HepG2 (cell line): ENCODE data around the gene ASAP2. TPM values are rescaled to one million over a fixed set of nuclear protein-coding genes. Genes with fewer than 3 reads are reported as not detected.

Experiments
- CCAR2 ChIP-seq: fragments of 200-400 bp; formaldehyde crosslinking; optimal IDR thresholded peaks from 2 replicates; pipeline ENCODE3; 2018; ENCODE audit warnings: low read depth, mild to moderate bottlenecking, low read length, moderate library complexity
- EEA1 ChIP-seq: sonication (generic); formaldehyde crosslinking; IDR thresholded peaks from 2 replicates; pipeline ENCODE4 v1.5.1; 2020; ENCODE audit warnings: mild to moderate bottlenecking, missing genetic modification reagents, borderline replicate concordance
- FOXM1 ChIP-seq: sonication (generic); formaldehyde crosslinking; IDR thresholded peaks from 2 replicates; pipeline ENCODE4 v1.5.0; 2020; ENCODE audit warnings: missing genetic modification reagents
- HCFC1 ChIP-seq: fragments of 150-350 bp; IDR thresholded peaks from 2 replicates; pipeline ENCODE4 v1.6.1; 2014; ENCODE audit warnings: low read depth, low read length
- HNRNPL ChIP-seq: fragments of 200-400 bp; formaldehyde crosslinking; IDR thresholded peaks from 2 replicates; pipeline ENCODE4 v1.6.1; 2017; ENCODE audit warnings: mild to moderate bottlenecking, low read depth, low read length
- JDP2 ChIP-seq: sonication (generic); formaldehyde crosslinking; IDR thresholded peaks from 2 replicates; pipeline ENCODE4 v1.8.1; 2022; ENCODE audit warnings: missing genetic modification reagents, borderline replicate concordance
- PAXIP1 ChIP-seq: sonication (generic); formaldehyde crosslinking; conservative IDR thresholded peaks from 2 replicates; pipeline ENCODE4 v1.4.0; 2020; ENCODE audit warnings: mild to moderate bottlenecking, missing genetic modification reagents, moderate library complexity
- SAFB2 ChIP-seq: sonication (generic); formaldehyde crosslinking; IDR thresholded peaks from 2 replicates; pipeline ENCODE4 v1.5.1; 2020; ENCODE audit warnings: missing genetic modification reagents, low read depth, mild to moderate bottlenecking, borderline replicate concordance
- ZNF263 ChIP-seq: sonication (generic); formaldehyde crosslinking; IDR thresholded peaks from 2 replicates; pipeline ENCODE4 v1.4.0; 2020; ENCODE audit warnings: missing genetic modification reagents
- ZNF280B ChIP-seq: sonication (generic); formaldehyde crosslinking; IDR thresholded peaks from 2 replicates; pipeline ENCODE4 v1.5.0; 2020; ENCODE audit warnings: missing genetic modification reagents, mild to moderate bottlenecking, borderline replicate concordance
- ZNF281 ChIP-seq: sonication (generic); formaldehyde crosslinking; IDR thresholded peaks from 2 replicates; pipeline ENCODE4 v1.4.0; 2020; ENCODE audit warnings: missing genetic modification reagents, borderline replicate concordance
- ZNF414 ChIP-seq: sonication (generic); formaldehyde crosslinking; IDR thresholded peaks from 2 replicates; pipeline ENCODE4 v1.5.0; 2020; ENCODE audit warnings: missing genetic modification reagents
- ZNF484 ChIP-seq: sonication (generic); formaldehyde crosslinking; IDR thresholded peaks from 2 replicates; pipeline ENCODE4 v1.5.1; 2020; ENCODE audit warnings: mild to moderate bottlenecking, low read depth, missing genetic modification reagents, borderline replicate concordance
- ZNF510 ChIP-seq: sonication (generic); formaldehyde crosslinking; IDR thresholded peaks from 2 replicates; pipeline ENCODE4 v1.4.0; 2020; ENCODE audit warnings: low read depth, mild to moderate bottlenecking, missing genetic modification reagents
- ZNF607 ChIP-seq: sonication (generic); formaldehyde crosslinking; IDR thresholded peaks from 2 replicates; pipeline ENCODE4 v1.5.1; 2020; ENCODE audit warnings: missing genetic modification reagents, mild to moderate bottlenecking, borderline replicate concordance
- ZNF737 ChIP-seq: sonication (generic); formaldehyde crosslinking; IDR thresholded peaks from 2 replicates; pipeline ENCODE4 v1.5.0; 2020; ENCODE audit warnings: missing genetic modification reagents, mild to moderate bottlenecking, borderline replicate concordance
- ZSCAN5A ChIP-seq: sonication (generic); formaldehyde crosslinking; IDR thresholded peaks from 2 replicates; pipeline ENCODE4 v1.8.0; 2022; ENCODE audit warnings: mild to moderate bottlenecking, missing genetic modification reagents, borderline replicate concordance
- polyA plus RNA-seq, 8 experiments: library from polyadenylated mRNA; depleted of rRNA in 3 of 8; stranded (reverse) in 7 of 8; unstranded in 1 of 8; fragments of >200 nt; fragmentation: Illumina TruSeq in 4 of 8; extraction: Trizol in 4 of 8; gene quantifications; 2 replicates each; pipeline versions ENCODE4 v1.2.1 to v1.2.3, GENCODE V29; 2011 to 2016; ENCODE audit warnings: low read depth in 4 of 8, missing spikeins in 1 of 8, mixed read lengths in 1 of 8; ENCODE audit not compliant: insufficient read depth in 1 of 8
- total RNA-seq, 5 experiments: library from RNA; depleted of rRNA; stranded (reverse); fragments of >200 nt; fragmentation: Illumina TruSeq; extraction: Trizol; gene quantifications; 2 replicates each; pipeline ENCODE4 v1.2.3, GENCODE V29; 2016; ENCODE audit warnings: low read depth in 1 of 5

ASAP2 gene
- total and polyA plus RNA-seq, 2 of the 13 experiments (the other 11 are each of a cell fraction or from before 2014, with no cell fraction given): 7.3 to 22.3 TPM

- 0 out of 2 replicates have a peak, but pooled peaks have one; percentile 51 for TF ChIP-seq HNRNPL
- TF ChIP-seq ZNF607 (CRISPR knock-in tag): peak; percentile 86; the same call in 1 of the 2 replicates
- TF ChIP-seq ZNF263: peak; percentile 59; the same call in 1 of the 2 replicates
- peak; percentile 98 for TF ChIP-seq SAFB2
- peak; percentile 72 for TF ChIP-seq PAXIP1
- peak; percentile 72; the same call in 1 of the 2 replicates for TF ChIP-seq JDP2 (CRISPR knock-in tag)
- peak; percentile 86; the same call in 1 of the 2 replicates for TF ChIP-seq EEA1 (CRISPR knock-in tag)
- no peak; the same call in 1 of the 2 replicates for TF ChIP-seq ZNF280B
- 0 out of 2 replicates have a peak, but pooled peaks have one; percentile 25 for TF ChIP-seq FOXM1 (CRISPR knock-in tag)
- no peak for TF ChIP-seq ZNF737 (CRISPR knock-in tag)
- no peak; the same call in 1 of the 2 replicates for TF ChIP-seq ZSCAN5A (CRISPR knock-in tag)
- TF ChIP-seq HCFC1: peak; percentile 65
- TF ChIP-seq ZNF484 (CRISPR knock-in tag): no peak
- peak; percentile 55 for TF ChIP-seq CCAR2
- peak; percentile 75; the same call in 1 of the 2 replicates for TF ChIP-seq ZNF414
- TF ChIP-seq ZNF510: peak; percentile 14; the same call in 1 of the 2 replicates
- TF ChIP-seq ZNF281 (CRISPR knock-in tag): peak; percentile 6; the same call in 1 of the 2 replicates
These were observed 216.7 kb downstream of the ASAP2 start, which contains the start of the genes CPSF3 and ITGB1BP1 (continued) for GRCh38 chr2:9423100-9423921.
